HEK293T (cell line): ENCODE data around the gene ZNF792.

Source experiments
- CTCF ChIA-PET: fragments of 350-600 bp; formaldehyde crosslinking; extraction: SDS; loops from one replicate; lab custom pipeline; 2021; ENCODE audit warnings: antibody characterized with exemption, inconsistent platforms; lab: Yijun Ruan, JAX
- POLR2A ChIA-PET: fragments of 350-600 bp; formaldehyde crosslinking; extraction: SDS; loops from one replicate; lab custom pipeline; 2020; ENCODE audit warnings: antibody characterized with exemption, inconsistent platforms; lab: Yijun Ruan, JAX
- DNase-seq: peaks from one replicate; pipeline ENCODE4 v3.0.0; 2012; ENCODE audit warnings: mixed read lengths; ENCODE audit errors: extremely low spot score
- ARNT ChIP-seq: fragments of 450-650 bp; IDR thresholded peaks from 2 replicates; pipeline ENCODE4 v1.6.1; 2017; ENCODE audit warnings: mild to moderate bottlenecking
- BHLHE40 ChIP-seq: fragments of 450-650 bp; IDR thresholded peaks from 2 replicates; pipeline ENCODE4 v1.6.1; 2016; ENCODE audit warnings: mild to moderate bottlenecking, moderate library complexity, borderline replicate concordance
- CTBP1 ChIP-seq: fragments of 450-650 bp; IDR thresholded peaks from 2 replicates; pipeline ENCODE4 v1.6.1; 2016; ENCODE audit warnings: borderline replicate concordance
- ELF4 ChIP-seq: fragments of 450-650 bp; IDR thresholded peaks from 2 replicates; pipeline ENCODE4 v1.6.1; 2017; ENCODE audit warnings: antibody characterized with exemption
- FOXA1 ChIP-seq: fragments of 450-650 bp; IDR thresholded peaks from 2 replicates; pipeline ENCODE4 v1.6.1; 2016; ENCODE audit warnings: mild to moderate bottlenecking
- FOXK2 ChIP-seq: fragments of 450-650 bp; IDR thresholded peaks from 2 replicates; pipeline ENCODE4 v1.6.1; 2016; ENCODE audit warnings: mild to moderate bottlenecking
- FOXM1 ChIP-seq: fragments of 450-650 bp; IDR thresholded peaks from 2 replicates; pipeline ENCODE4 v1.6.1; 2017; ENCODE audit warnings: mild to moderate bottlenecking, borderline replicate concordance
- HDGF ChIP-seq: fragments of 450-650 bp; IDR thresholded peaks from 2 replicates; pipeline ENCODE4 v1.6.1; 2017; ENCODE audit warnings: antibody characterized with exemption, borderline replicate concordance
- L3MBTL2 ChIP-seq: fragments of 450-650 bp; conservative IDR thresholded peaks from 2 replicates; pipeline ENCODE4 v1.6.1; 2016; ENCODE audit warnings: mild to moderate bottlenecking
- LEF1 ChIP-seq: fragments of 450-650 bp; IDR thresholded peaks from 2 replicates; pipeline ENCODE4 v1.6.1; 2017; ENCODE audit warnings: mild to moderate bottlenecking, borderline replicate concordance
- NFRKB ChIP-seq: fragments of 450-650 bp; IDR thresholded peaks from 2 replicates; pipeline ENCODE4 v1.6.1; 2016; ENCODE audit warnings: mild to moderate bottlenecking, moderate library complexity
- PKNOX1 ChIP-seq: fragments of 450-650 bp; IDR thresholded peaks from 2 replicates; pipeline ENCODE4 v1.6.1; 2016
- SP1 ChIP-seq: fragments of 450-650 bp; IDR thresholded peaks from 2 replicates; pipeline ENCODE4 v1.6.1; 2017
- SUZ12 ChIP-seq: fragments of 450-650 bp; IDR thresholded peaks from 2 replicates; pipeline ENCODE4 v1.6.1; 2016; ENCODE audit warnings: mild to moderate bottlenecking
- TARDBP ChIP-seq: fragments of 450-650 bp; IDR thresholded peaks from 2 replicates; pipeline ENCODE4 v1.6.1; 2016
- ZNF384 ChIP-seq: fragments of 450-650 bp; IDR thresholded peaks from 2 replicates; pipeline ENCODE4 v1.6.1; 2016

Gene ZNF792

GRCh38 chr19:34962687-34963572 lies 1.1 kb downstream of the ZNF792 start:
- DNase-seq = no peak
- POLR2A ChIA-PET = interaction anchor here (1.5 kb wide), 1 partner anchor 36 kb away, joined by 6 read pairs; the partner anchor contains the start of gene ZNF30
- TF ChIP-seq FOXM1 (no peak), L3MBTL2 (no peak), LEF1 (no peak), ARNT (no peak), BHLHE40 (no peak), FOXK2 (no peak), FOXA1 (no peak), TARDBP (no peak), CTBP1 (no peak), ZNF384 (no peak), PKNOX1 (no peak), SUZ12 (no peak), SP1 (no peak), NFRKB (no peak), HDGF (no peak), ELF4 (no peak)
- CTCF ChIA-PET = no interaction called here

- no peak for DNase-seq
- CTCF ChIA-PET = no interaction called here
- TF ChIP-seq ZNF384 = no peak
- TF ChIP-seq L3MBTL2 = no peak
- TF ChIP-seq SUZ12 = no peak
- TF ChIP-seq PKNOX1 = no peak
- TF ChIP-seq ARNT = no peak
- TF ChIP-seq NFRKB = no peak
- TF ChIP-seq HDGF = no peak
- no peak for TF ChIP-seq FOXM1
- TF ChIP-seq TARDBP = no peak
- no peak for TF ChIP-seq FOXA1
- TF ChIP-seq FOXK2 = no peak
- no peak for TF ChIP-seq SP1
- POLR2A ChIA-PET = no interaction called here
Observed at GRCh38 chr19:34961775-34962686, 2.0 kb downstream of the ZNF792 start.

GRCh38 chr19:34960940-34961679 lies 2.9 kb downstream of the ZNF792 start:
- CTCF ChIA-PET = no interaction called here
- POLR2A ChIA-PET = no interaction called here
- no peak for DNase-seq
- no peak for TF ChIP-seq BHLHE40
- TF ChIP-seq CTBP1 = no peak

- ChIA-PET POLR2A (no interaction called here), CTCF (no interaction called here)
- TF ChIP-seq TARDBP = no peak
- no peak for DNase-seq
Observed at GRCh38 chr19:34960103-34960805, 3.8 kb downstream of the ZNF792 start.

GRCh38 chr19:34959021-34959420 lies 5.0 kb downstream of the ZNF792 start:
- no peak for TF ChIP-seq L3MBTL2
- no peak for TF ChIP-seq ARNT
- no peak for TF ChIP-seq FOXK2
- TF ChIP-seq HDGF = no peak
- TF ChIP-seq NFRKB = no peak
- no peak for TF ChIP-seq LEF1
- no peak for TF ChIP-seq BHLHE40
- TF ChIP-seq ELF4 = no peak
- TF ChIP-seq CTBP1 = no peak
- DNase-seq = no peak
- ChIA-PET CTCF (no interaction called here), POLR2A (no interaction called here)
